Fibroblast of skin of back (primary cell): ENCODE data around the gene INSL4. TPM values are rescaled to one million over a fixed set of nuclear protein-coding genes. Genes with fewer than 3 reads are reported as not detected.
A peak's percentile ranks its signal among the peaks of the same experiment; 100 is the strongest.

Source experiments
- DNase-seq: peaks from one replicate; pipeline ENCODE4 v3.0.0-alpha.2; 2013
- polyA plus RNA-seq, 2 experiments: library from polyadenylated mRNA; unstranded; fragments of 120-200 nt; gene quantifications; one replicate each; pipeline ENCODE4 v1.2.1, GENCODE V29; 2013; ENCODE audit not compliant: insufficient read length in 2 of 2

INSL4 gene
- not detected for polyA plus RNA-seq (2013, experiment 1 of 2; ENCODE audit: insufficient read length)
- not detected for polyA plus RNA-seq (2013, experiment 2 of 2; ENCODE audit: insufficient read length)

- peak; percentile 1 for DNase-seq
These were observed at the start of gene INSL4 for GRCh38 chr9:5231212-5231611. INSL4 (plus strand) TSS chr9:5231419; CDS start chr9:5231524, 105 bp downstream.

DNA sequence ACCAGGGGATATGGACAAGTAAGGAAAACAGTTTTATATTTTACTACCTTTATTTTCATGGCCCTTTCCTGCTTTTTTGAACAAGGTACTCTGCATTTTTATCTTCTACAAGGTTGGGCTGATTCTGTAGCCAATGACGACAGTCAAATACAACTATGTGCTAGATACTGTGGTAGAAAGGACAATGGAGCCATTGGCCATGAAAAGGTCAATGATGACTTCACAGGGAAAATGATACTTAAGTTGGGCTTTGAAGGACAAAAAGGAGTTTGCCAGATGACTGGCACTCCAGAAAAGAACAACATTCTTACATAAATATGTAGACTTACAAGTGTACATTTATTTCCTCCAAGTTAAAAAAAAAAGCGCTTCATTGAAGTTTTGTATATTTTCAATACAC, 46.4 kb upstream of the INSL4 start:
- DNase-seq = no peak

DNA sequence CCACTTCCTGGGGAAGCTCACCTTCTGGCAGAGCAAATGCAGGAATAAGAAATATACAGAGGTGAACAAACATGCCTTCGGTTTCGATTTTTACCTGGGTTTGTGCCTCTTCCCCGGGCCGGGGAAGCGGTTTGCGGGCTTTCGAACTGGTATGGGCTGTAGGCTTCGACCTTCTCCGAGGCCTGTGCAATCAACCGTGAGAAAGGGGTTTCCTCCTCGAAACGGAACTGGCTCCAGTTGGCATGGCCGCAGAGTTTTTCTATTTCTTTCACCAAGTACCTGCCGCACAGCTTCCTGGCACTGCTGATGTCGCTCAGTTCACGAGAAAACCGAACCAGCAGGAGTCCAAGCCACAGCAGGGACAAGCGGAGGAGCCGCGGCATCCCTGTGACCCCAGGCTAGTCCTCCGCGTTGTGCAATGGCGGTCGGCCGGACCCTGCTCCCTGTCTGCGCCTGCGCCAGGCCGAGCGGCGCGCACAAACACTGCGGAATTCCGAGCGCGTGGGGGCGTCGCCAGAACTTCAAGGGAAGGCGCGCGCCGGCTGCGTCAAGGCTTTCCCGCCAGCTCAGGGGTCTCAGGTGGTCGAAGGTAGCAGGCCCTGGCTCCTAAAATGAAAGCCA, 45.9 kb upstream of the INSL4 start, which contains the start of gene INSL6:
TSS of gene INSL6 (minus strand) at position 420 of the 621 bp plus-strand sequence. CDS start at position 383, 37 bp downstream.
- DNase-seq = no peak

DNA sequence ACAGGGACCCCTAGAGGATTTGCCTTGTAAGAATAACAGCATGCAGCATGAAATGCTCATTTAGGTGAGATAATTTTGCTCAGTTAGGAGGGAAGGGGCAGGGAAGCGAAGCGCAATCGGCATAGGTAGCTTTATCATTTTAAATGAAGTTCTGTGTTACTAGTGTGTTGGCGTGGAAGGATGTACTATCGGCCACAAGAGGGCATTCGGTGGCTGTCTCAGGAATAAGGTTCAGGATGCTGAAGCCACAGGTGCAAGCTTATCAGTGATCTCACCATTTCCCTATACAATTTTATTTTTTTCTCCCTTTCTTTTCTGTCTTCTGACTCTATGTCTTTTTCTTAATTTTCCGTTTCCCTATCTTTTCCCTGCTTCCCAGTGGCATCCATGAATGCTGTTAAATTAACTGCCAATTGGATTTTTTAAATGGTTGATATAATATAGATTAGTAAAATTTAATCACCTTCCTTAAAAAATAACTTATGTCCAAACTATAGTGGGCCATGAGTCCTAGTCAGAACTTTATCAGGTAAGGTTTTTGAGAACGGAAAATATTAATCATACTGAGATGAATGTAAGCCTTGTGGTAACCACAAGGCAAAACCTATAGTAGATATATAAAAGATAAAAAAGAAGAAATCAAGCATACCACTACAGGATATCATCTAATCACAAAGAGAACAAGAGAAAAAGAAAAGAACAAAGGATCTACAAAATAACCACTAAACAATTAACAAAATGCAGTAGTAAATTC, 44.6 kb upstream of the INSL4 start:
- peak; percentile 53 for DNase-seq

DNA sequence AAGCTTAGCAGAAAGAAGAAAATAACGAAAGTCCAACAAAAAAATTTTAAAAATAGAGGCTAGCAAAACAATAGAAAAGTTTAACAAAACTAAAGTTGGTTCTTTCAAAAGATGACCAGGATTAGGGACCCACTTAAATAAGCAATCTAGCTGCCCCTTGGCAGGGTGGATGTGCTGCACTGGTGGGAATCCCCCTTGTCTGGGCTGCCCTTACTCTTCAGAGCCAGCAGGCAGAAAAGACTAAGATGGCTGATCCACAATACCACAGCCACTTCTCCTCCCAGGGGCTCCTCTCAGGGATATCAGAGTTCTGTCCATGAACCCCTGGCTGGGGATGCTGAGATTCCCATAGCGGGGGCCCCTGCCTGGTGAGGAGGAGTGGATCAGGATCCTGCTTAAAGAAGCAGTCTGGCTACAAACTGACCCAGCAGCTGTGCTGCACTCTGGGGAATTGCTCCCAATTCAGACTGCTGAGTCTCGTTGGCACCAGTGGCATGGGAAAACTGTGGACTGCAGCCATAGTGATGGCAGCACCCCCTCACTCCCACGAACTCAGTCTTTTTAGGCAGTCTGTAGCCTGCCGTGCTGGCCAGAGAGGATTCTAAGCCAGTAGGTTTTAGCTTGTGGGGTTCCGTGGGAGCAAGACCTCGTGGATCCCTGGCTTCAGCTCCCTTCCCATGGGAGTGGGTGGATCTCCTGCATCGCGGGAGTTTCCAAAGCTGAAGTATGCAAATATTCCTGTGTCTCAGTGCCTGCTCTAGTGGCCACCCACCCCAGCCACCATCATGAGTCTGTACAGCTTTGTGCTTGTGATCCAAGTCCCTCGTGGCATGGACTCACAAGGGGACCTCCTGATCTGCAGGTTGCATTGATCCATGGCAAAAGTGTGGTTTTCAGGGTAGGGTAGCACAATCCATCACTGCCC, 42.9 kb upstream of the INSL4 start:
- no peak for DNase-seq

- no peak for DNase-seq
These were observed 39.2 kb upstream of the INSL4 start for GRCh38 chr9:5191985-5192384.

DNA sequence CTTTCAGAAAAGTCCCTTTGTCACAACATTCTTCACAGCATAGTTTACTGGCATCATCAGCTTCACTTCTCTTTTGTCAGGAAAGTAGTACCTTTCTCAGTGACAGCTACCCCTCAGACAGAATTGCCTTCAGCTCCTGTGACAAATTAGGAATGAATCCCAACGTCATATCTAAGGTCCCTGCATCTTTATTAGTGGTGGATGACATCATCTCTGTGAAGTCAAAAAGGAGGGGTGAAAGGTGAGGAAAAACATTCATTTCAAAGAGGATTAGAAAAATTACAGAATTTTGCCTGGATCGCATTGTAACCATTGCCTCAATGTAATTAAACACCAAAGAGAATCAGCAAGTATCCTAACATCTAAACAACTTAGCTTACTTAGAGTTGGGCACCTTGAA, 37.9 kb upstream of the INSL4 start:
- DNase-seq = no peak

- DNase-seq = no peak
These were observed 35.8 kb upstream of the INSL4 start for GRCh38 chr9:5195463-5195862.

DNA sequence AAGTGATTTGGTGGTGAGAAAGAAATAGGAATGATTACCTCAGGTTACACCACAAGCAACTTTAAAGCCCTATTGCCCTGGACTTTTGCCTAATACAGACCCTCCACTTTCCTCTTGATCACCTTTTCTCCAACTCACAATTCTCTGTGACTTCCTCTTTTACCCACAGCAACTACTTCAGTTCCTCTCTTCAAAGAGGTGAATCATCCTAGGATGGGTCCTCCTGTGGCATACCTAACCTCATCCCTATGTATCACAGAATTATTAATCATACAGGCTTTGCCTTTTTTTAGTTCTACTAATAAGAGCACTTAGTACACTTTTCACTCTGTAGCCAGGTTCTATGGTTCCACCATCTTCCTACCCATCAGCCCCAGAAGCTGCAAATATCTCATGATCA, 26.1 kb upstream of the INSL4 start:
- no peak for DNase-seq

- no peak for DNase-seq
These were observed 665 bp upstream of the INSL4 start for GRCh38 chr9:5230554-5230953.

- peak; percentile 4 for DNase-seq
These were observed 32.4 kb downstream of the INSL4 start for GRCh38 chr9:5263351-5264218.

DNA sequence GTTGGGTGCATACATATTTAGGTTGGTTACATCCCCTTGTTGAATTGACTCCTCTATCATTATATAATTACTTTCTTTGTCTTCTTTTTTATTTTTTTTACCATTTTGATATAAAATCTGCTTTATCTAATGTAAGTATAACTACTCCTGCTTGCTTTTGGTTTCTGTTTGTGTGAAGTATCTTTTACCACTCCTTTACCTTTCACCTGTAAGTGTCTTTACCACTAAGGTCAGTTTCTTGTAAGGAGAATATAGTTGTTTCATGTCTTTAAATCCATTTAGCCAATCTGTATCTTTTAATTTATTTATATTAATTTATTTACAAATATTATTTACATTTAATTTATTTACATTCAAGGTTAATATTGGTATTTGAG, 33.0 kb downstream of the INSL4 start:
- no peak for DNase-seq

DNA sequence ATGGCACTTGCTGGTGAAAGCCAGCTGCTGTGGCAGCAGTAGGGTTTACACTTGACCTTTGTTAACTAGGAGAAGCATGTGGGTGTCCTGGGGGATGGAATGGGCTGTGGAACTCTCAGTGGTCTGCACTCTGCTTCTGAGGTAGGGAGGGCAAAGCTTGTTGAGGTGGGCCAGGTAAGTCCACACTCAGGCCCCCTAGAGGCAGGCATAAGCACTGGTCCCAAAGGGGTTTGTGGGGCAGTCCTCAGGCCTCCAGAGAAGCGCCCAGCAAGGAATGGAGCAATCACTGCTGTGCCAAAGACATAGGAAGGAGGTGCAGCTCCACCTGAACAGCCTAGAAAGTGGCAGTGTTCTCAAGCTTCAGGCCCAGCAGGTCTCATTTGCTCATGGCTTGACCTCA, 34.7 kb downstream of the INSL4 start:
- DNase-seq = no peak

DNA sequence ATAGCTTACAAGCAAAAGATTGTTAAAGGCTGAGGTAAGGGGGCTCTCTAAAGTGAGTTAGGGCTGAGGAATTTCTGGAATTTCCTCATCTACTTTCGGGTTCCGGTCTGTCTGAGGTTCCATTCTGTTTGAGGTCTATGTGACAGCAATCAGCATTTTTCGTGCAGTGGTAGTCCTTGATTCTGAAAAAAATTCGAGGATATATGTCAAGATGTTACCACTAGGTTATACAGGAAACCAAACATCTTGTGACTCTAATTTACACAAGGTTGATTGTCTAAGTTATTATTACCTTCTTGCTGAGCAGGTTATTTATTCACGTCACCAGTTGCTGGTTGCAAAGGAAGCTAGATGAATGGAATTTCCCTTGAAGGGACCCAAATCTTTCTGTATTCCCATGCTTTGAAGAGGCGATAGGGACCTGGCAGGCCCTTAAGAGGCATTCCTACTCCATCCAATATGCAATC, 38.1 kb downstream of the INSL4 start:
- peak; percentile 87 for DNase-seq

GRCh38 chr9:5274770-5275169, 43.6 kb downstream of the INSL4 start:
- DNase-seq = no peak

- no peak for DNase-seq
These were observed 47.3 kb downstream of the INSL4 start for GRCh38 chr9:5278486-5278885.
